Stimulated activated CD8-positive, alpha-beta memory T cell treated with anti-CD3 and anti-CD28 coated beads, Interleukin-4, amount 100 ng/mL, for 24 hours (primary cell): ENCODE data around the gene KDM3B.
"Not testable (repeated sequence)": the region's sequence is repeated elsewhere in the genome, so short reads cannot be mapped to it uniquely, and the experiment has no call there.

Experiments
- DNase-seq: peaks from one replicate; pipeline ENCODE4 v3.0.0-alpha.2; 2020; ENCODE audit warnings: low read depth

Gene KDM3B

GRCh38 chr5:138352071-138352721 is at the start of gene KDM3B:
KDM3B (plus strand) TSS chr5:138352685; CDS start chr5:138352796, 111 bp downstream.
- DNase-seq, result peak; percentile 86

- DNase-seq, result no peak
These were observed 49.1 kb upstream of the KDM3B start for GRCh38 chr5:138303372-138303771.

- no peak for DNase-seq
These were observed 46.7 kb upstream of the KDM3B start for GRCh38 chr5:138305797-138306196.

- DNase-seq, result no peak
These were observed 36.7 kb upstream of the KDM3B start for GRCh38 chr5:138315751-138316278.

- DNase-seq, result no peak
These were observed 36.1 kb upstream of the KDM3B start for GRCh38 chr5:138316355-138316754.

- not testable (repeated sequence) for DNase-seq
These were observed 34.3 kb upstream of the KDM3B start for GRCh38 chr5:138318211-138318610.

GRCh38 chr5:138330813-138331448 is 21.6 kb upstream of the KDM3B start:
- no peak for DNase-seq

GRCh38 chr5:138331449-138332368 is 20.8 kb upstream of the KDM3B start, which contains the start of gene CDC25C:
CDC25C (minus strand) TSS chr5:138331804; CDS start chr5:138331180, 624 bp downstream.
- peak; percentile 93 for DNase-seq

- no peak for DNase-seq
These were observed 17.5 kb upstream of the KDM3B start for GRCh38 chr5:138334867-138335447.

GRCh38 chr5:138336952-138337684 is 15.4 kb upstream of the KDM3B start:
- DNase-seq, result no peak

GRCh38 chr5:138337685-138338410 is 14.6 kb upstream of the KDM3B start, which contains the start of gene FAM53C:
FAM53C (plus strand) TSS chr5:138338266; CDS start chr5:138341336, 3,070 bp downstream.
- DNase-seq, result peak; percentile 85

- no peak for DNase-seq
These were observed 13.9 kb upstream of the KDM3B start for GRCh38 chr5:138338411-138339090.

GRCh38 chr5:138339091-138339456 is 13.4 kb upstream of the KDM3B start:
- DNase-seq, result no peak

GRCh38 chr5:138339464-138339863 is 13.0 kb upstream of the KDM3B start:
- DNase-seq, result no peak

- DNase-seq, result no peak
These were observed 12.5 kb upstream of the KDM3B start for GRCh38 chr5:138340008-138340407.

- DNase-seq, result no peak
These were observed 7.4 kb upstream of the KDM3B start for GRCh38 chr5:138344887-138345622.

- no peak for DNase-seq
These were observed 5.6 kb upstream of the KDM3B start for GRCh38 chr5:138346889-138347288.

GRCh38 chr5:138349852-138350562 is 2.5 kb upstream of the KDM3B start:
- DNase-seq, result no peak

- DNase-seq, result no peak
These were observed 2.0 kb upstream of the KDM3B start for GRCh38 chr5:138350563-138350890.
